A673 (cell line): ENCODE data around the gene TRRAP. TPM values are rescaled to one million over a fixed set of nuclear protein-coding genes. Genes with fewer than 3 reads are reported as not detected.

Source experiments
- BruUV-seq: library from RNA; stranded (reverse); fragments of 400-500 nt; replicated peaks from 2 replicates; lab custom pipeline; 2021; lab: Mats Ljungman, UMichigan
- CTCF ChIA-PET: fragments of 300-600 bp; sonication (Branson Sonifier 250); formaldehyde crosslinking; loops from one replicate; lab custom pipeline; 2022; ENCODE audit warnings: antibody characterized with exemption; lab: Charles Lee
- POLR2A ChIA-PET: fragments of 300-600 bp; sonication (Branson Sonifier 250); formaldehyde crosslinking; loops from one replicate; lab custom pipeline; 2022; ENCODE audit warnings: antibody characterized with exemption; ENCODE audit not compliant: low non-redundant PET; lab: Charles Lee
- DNase-seq: peaks from one replicate; pipeline ENCODE4 v3.0.0-alpha.2; 2015; ENCODE audit warnings: low spot score
- H3K27ac ChIP-seq: fragments of 200-600 bp; sonication (generic); 2 replicates; pipeline ENCODE4 v1.5.1; 2016; ENCODE audit warnings: mixed run types, low read depth, mild to moderate bottlenecking, mixed read lengths, antibody characterized with exemption, low read length; ENCODE audit not compliant: poor library complexity, severe bottlenecking
- H3K27me3 ChIP-seq: fragments of 200-600 bp; sonication (generic); replicated peaks from 2 replicates; pipeline ENCODE4 v1.6.1; 2017; ENCODE audit warnings: mixed run types, low read depth, mild to moderate bottlenecking, mixed read lengths, antibody characterized with exemption, low read length; ENCODE audit not compliant: insufficient read depth, poor library complexity
- H3K36me3 ChIP-seq: fragments of 200-600 bp; sonication (generic); 2 replicates; pipeline ENCODE4 v1.6.1; 2016; ENCODE audit warnings: mixed run types, mild to moderate bottlenecking, mixed read lengths, antibody characterized with exemption, low read length; ENCODE audit not compliant: insufficient read depth, poor library complexity, severe bottlenecking
- H3K4me1 ChIP-seq: fragments of 200-600 bp; sonication (generic); 2 replicates; pipeline ENCODE4 v1.6.1; 2017; ENCODE audit warnings: mixed run types, mild to moderate bottlenecking, mixed read lengths, antibody characterized with exemption, low read length; ENCODE audit not compliant: insufficient read depth, poor library complexity, severe bottlenecking
- H3K4me3 ChIP-seq: fragments of 200-600 bp; sonication (generic); 2 replicates; pipeline ENCODE4 v1.5.1; 2016; ENCODE audit warnings: low read depth, mixed run types, mild to moderate bottlenecking, mixed read lengths, low read length; ENCODE audit not compliant: poor library complexity, severe bottlenecking
- H3K9me3 ChIP-seq: fragments of 200-600 bp; sonication (generic); 2 replicates; pipeline ENCODE4 v1.6.1; 2016; ENCODE audit warnings: mixed run types, low read depth, mild to moderate bottlenecking, mixed read lengths, antibody characterized with exemption, low read length; ENCODE audit not compliant: poor library complexity, severe bottlenecking
- EZH2 ChIP-seq: fragments of 200-600 bp; sonication (generic); IDR thresholded peaks from 2 replicates; pipeline ENCODE4 v1.6.1; 2017; ENCODE audit warnings: borderline replicate concordance, low read depth, mild to moderate bottlenecking, mixed read lengths, antibody characterized with exemption, low read length; ENCODE audit not compliant: poor library complexity, severe bottlenecking
- intact Hi-C: fragments of 100-400 bp; cut with micrococcal nuclease; formaldehyde crosslinking; loops from one replicate; pipeline ENCODE4 v1.10.0; 2022; ENCODE audit not compliant: unreplicated experiment
- total RNA-seq: library from RNA; stranded (reverse); gene quantifications from 2 replicates; pipeline ENCODE4 v1.2.3, GENCODE V29; 2021
- TF ChIP-seq, protein P1 (sequence below): fragments of 300-800, 200-600 bp; sonication (generic); conservative IDR thresholded peaks from 2 replicates; pipeline ENCODE4 v1.5.1; 2017; ENCODE audit warnings: low read depth, mild to moderate bottlenecking, antibody characterized with exemption, low read length, moderate library complexity, mixed read lengths

The TRRAP gene
- total RNA-seq, 1 experiment from 2014 or later, result 50.2 TPM

- no peaks in the 10 kb centered on the region for H3K4me1 ChIP-seq
Observed at GRCh38 chr7:98985406-98985805, 107.1 kb downstream of the TRRAP start.

GRCh38 chr7:98985945-98986344 lies 107.6 kb downstream of the TRRAP start:
- H3K36me3 ChIP-seq, result peaks cover 77% of the 10 kb centered on the region
- no TSS peak for BruUV-seq
- no peaks in the 10 kb centered on the region for H3K27me3 ChIP-seq
- POLR2A ChIA-PET, result no interaction called here
- H3K4me1 ChIP-seq, result no peaks in the 10 kb centered on the region
- H3K9me3 ChIP-seq, result no peaks in the 10 kb centered on the region
- CTCF ChIA-PET, result no interaction called here
- TF ChIP-seq EZH2, result no peak
- H3K4me3 ChIP-seq, result no peak overlapping the region
- no peak for DNase-seq
- intact Hi-C loops, result no loop called here
- H3K27ac ChIP-seq, result no peak overlapping the region

More at GRCh38 chr7:98985406-98985805, 107.1 kb downstream of the TRRAP start:
- ChIA-PET POLR2A (no interaction called here), CTCF (no interaction called here)
- Histone ChIP-seq H3K36me3 (peaks cover 76% of the 10 kb centered on the region), H3K9me3 (no peaks in the 10 kb centered on the region), H3K27me3 (no peaks in the 10 kb centered on the region), H3K27ac (no peak overlapping the region), H3K4me3 (no peak overlapping the region)
- no peak for TF ChIP-seq EZH2
- TF ChIP-seq, protein P1, sequence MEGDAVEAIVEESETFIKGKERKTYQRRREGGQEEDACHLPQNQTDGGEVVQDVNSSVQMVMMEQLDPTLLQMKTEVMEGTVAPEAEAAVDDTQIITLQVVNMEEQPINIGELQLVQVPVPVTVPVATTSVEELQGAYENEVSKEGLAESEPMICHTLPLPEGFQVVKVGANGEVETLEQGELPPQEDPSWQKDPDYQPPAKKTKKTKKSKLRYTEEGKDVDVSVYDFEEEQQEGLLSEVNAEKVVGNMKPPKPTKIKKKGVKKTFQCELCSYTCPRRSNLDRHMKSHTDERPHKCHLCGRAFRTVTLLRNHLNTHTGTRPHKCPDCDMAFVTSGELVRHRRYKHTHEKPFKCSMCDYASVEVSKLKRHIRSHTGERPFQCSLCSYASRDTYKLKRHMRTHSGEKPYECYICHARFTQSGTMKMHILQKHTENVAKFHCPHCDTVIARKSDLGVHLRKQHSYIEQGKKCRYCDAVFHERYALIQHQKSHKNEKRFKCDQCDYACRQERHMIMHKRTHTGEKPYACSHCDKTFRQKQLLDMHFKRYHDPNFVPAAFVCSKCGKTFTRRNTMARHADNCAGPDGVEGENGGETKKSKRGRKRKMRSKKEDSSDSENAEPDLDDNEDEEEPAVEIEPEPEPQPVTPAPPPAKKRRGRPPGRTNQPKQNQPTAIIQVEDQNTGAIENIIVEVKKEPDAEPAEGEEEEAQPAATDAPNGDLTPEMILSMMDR, result no peak
- DNase-seq, result no peak
- BruUV-seq, result no TSS peak
- intact Hi-C loops, result no loop called here

DNA sequence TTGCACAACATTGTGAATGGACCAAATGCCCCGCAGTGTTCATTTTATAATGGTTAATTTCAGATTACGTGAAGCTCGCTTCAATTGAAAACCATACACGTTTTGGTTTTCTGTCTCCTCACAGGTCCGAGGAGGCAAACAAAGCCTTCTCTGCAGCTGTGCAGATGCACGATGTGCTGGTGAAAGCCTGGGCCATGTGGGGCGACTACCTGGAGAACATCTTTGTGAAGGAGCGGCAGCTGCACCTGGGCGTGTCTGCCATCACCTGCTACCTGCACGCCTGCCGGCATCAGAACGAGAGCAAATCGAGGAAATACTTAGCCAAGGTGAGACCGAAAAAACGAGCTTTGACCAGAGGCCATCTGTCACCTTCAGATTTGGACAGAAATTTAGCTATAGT lies 110.3 kb downstream of the TRRAP start:
- Histone ChIP-seq H3K4me3 (no peak overlapping the region), H3K27ac (no peak overlapping the region), H3K27me3 (no peaks in the 10 kb centered on the region), H3K9me3 (no peaks in the 10 kb centered on the region), H3K36me3 (peaks cover 88% of the 10 kb centered on the region), H3K4me1 (no peaks in the 10 kb centered on the region)
- TF ChIP-seq EZH2, result no peak
- TF ChIP-seq, protein P1, result no peak
- intact Hi-C loops, result no loop called here
- ChIA-PET CTCF (interaction anchor here (0.6 kb wide), 1 partner anchor 117 kb away, joined by 7 read pairs; no protein-coding TSS in a partner anchor), POLR2A (interaction anchor here (0.7 kb wide), 1 partner anchor 181 kb away, joined by 4 read pairs; no protein-coding TSS in a partner anchor)
- BruUV-seq, result no TSS peak
- DNase-seq, result no peak

DNA sequence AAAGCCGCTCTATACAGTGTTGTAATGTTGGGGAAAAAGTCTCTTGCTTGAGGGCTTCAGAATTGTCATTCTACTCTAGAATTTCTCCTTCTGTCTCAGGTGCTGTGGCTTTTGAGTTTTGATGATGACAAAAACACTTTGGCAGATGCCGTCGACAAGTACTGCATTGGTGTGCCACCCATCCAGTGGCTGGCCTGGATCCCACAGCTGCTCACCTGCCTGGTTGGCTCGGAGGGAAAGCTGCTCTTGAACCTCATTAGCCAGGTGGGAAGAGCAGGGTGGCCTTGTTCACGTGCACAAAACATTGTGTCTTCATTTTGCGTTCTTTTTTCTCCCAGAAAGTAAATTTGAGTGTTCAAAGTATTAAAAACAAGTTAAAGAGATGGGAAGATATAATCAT lies 112.0 kb downstream of the TRRAP start:
- POLR2A ChIA-PET, result no interaction called here
- peaks cover 84% of the 10 kb centered on the region for H3K36me3 ChIP-seq
- BruUV-seq, result no TSS peak

More for the DNA sequence above, 112.0 kb downstream of the TRRAP start:
- no peak for DNase-seq
- H3K4me3 ChIP-seq, result no peak overlapping the region
- intact Hi-C loops, result no loop called here
- no peaks in the 10 kb centered on the region for H3K27me3 ChIP-seq
- H3K9me3 ChIP-seq, result no peaks in the 10 kb centered on the region
- no peak overlapping the region for H3K27ac ChIP-seq
- H3K4me1 ChIP-seq, result no peaks in the 10 kb centered on the region
- CTCF ChIA-PET, result no interaction called here
- TF ChIP-seq, protein P1, result no peak
- TF ChIP-seq EZH2, result no peak
